GM12878 (cell line): ENCODE data around the gene CNOT6L.

Experiments
- CREM ChIP-seq: IDR thresholded peaks from 2 replicates; pipeline ENCODE4 v1.6.1; 2014; ENCODE audit warnings: antibody characterized with exemption, low read depth
- CTCF ChIP-seq, 3 experiments: IDR thresholded peaks in 2 of 3; conservative IDR thresholded peaks in 1 of 3; 2 replicates each; pipeline ENCODE4 v1.5.1; 2011; ENCODE audit warnings: low read depth in 3 of 3, low read length in 3 of 3, mild to moderate bottlenecking in 3 of 3, control low read depth in 2 of 3, moderate library complexity in 2 of 3, inconsistent platforms in 1 of 3, mixed read lengths in 1 of 3; ENCODE audit not compliant: control insufficient read depth in 2 of 3, insufficient read depth in 1 of 3; ENCODE audit errors: extremely low read depth in 1 of 3
- HSF1 ChIP-seq: fragments of 150-350 bp; IDR thresholded peaks from 2 replicates; pipeline ENCODE4 v1.6.1; 2014; ENCODE audit warnings: mild to moderate bottlenecking, low read depth, low read length
- IRF3 ChIP-seq: fragments of 450-650 bp; IDR thresholded peaks from 2 replicates; pipeline ENCODE4 v1.6.1; 2014; ENCODE audit warnings: mild to moderate bottlenecking
- MXI1 ChIP-seq: fragments of 150-350 bp; IDR thresholded peaks from 2 replicates; pipeline ENCODE4 v1.6.1; 2011; ENCODE audit warnings: low read depth, mild to moderate bottlenecking, inconsistent platforms, low read length, improper control_type of control experiment
- TBL1XR1 ChIP-seq: IDR thresholded peaks from 2 replicates; pipeline ENCODE4 v1.6.1; 2012; ENCODE audit warnings: low read depth, low read length, improper control_type of control experiment

- no peak for TF ChIP-seq MXI1
- TF ChIP-seq HSF1: no peak
- no peak for TF ChIP-seq TBL1XR1
- TF ChIP-seq IRF3: no peak
- no peak for TF ChIP-seq CREM
- no peak for TF ChIP-seq CTCF (IDR thresholded peaks at IDR 0.05 in 2 of 3, conservative IDR thresholded peaks at IDR 0.05 in 1 of 3; ENCODE audit: control insufficient read depth in 2 of 3, extremely low read depth in 1 of 3, insufficient read depth in 1 of 3, low read depth in 3 of 3, low read length in 3 of 3)
These were observed 84.2 kb downstream of the CNOT6L start for GRCh38 chr4:77734928-77735327.
